ENCODE measurements around the gene PRKCE. TPM values are rescaled to one million over a fixed set of nuclear protein-coding genes. Genes with fewer than 3 reads are reported as not detected.

PRKCE gene
- total and polyA plus RNA-seq, 2 experiments from 2014 or later = 9.6 to 11.9 TPM

GRCh38 chr2:45629971-45630370 is 21.5 kb upstream of the PRKCE start:
- no peak for TF ChIP-seq EZH2phosphoT487 (IDR thresholded peaks at IDR 0.05; ENCODE audit: low read depth, severe bottlenecking, unreplicated experiment)
- TF ChIP-seq CTCF (IDR thresholded peaks at IDR 0.05; ENCODE audit: poor library complexity) = no peak
- TF ChIP-seq EZH2 (IDR thresholded peaks at IDR 0.05; ENCODE audit: borderline replicate concordance) = no peak
- WGBS (ENCODE audit: low lambda C conversion rate, missing lambda C conversion rate) = 95% methylated on average over 1 of the region's 1 CpG
- DNase-seq (ENCODE audit: low spot score) = no peak

GRCh38 chr2:45631319-45631718 is 20.2 kb upstream of the PRKCE start:
- Histone ChIP-seq H3K4me1 (ENCODE audit: insufficient read depth) (peaks cover 3% of the 10 kb centered on the region), H2AFZ (no peak overlapping the region), H3K9me2 (replicated peaks; ENCODE audit: insufficient read depth) (no peaks in the 10 kb centered on the region), H3K4me2 (no peak overlapping the region), H3K4me3 (no peak overlapping the region), H3K36me3 (replicated peaks; ENCODE audit: insufficient read depth, low read depth) (no peaks in the 10 kb centered on the region), H3K27ac (no peak overlapping the region), H4K20me1 (ENCODE audit: insufficient read depth, poor library complexity, severe bottlenecking) (no peaks in the 10 kb centered on the region), H3K9me3 (ENCODE audit: low read depth) (no peaks in the 10 kb centered on the region), H3K27me3 (peaks cover 3% of the 10 kb centered on the region), H3K79me2 (no peaks in the 10 kb centered on the region)
- no peak for TF ChIP-seq EZH2 (IDR thresholded peaks at IDR 0.05; ENCODE audit: borderline replicate concordance)
- no peak for DNase-seq (ENCODE audit: low spot score)
- WGBS (ENCODE audit: low lambda C conversion rate, missing lambda C conversion rate) = 88% methylated on average over 3 of the region's 3 CpGs

More at GRCh38 chr2:45629971-45630370, 21.5 kb upstream of the PRKCE start:
- no peaks in the 10 kb centered on the region for H3K79me2 ChIP-seq
- H3K36me3 ChIP-seq (replicated peaks; ENCODE audit: insufficient read depth, low read depth) = no peaks in the 10 kb centered on the region
- H3K4me3 ChIP-seq = no peak overlapping the region
- H3K27me3 ChIP-seq = peaks cover 3% of the 10 kb centered on the region
- H3K27ac ChIP-seq = no peak overlapping the region
- no peaks in the 10 kb centered on the region for H3K9me3 ChIP-seq (ENCODE audit: low read depth)
- H2AFZ ChIP-seq = no peak overlapping the region
- no peak overlapping the region for H3K4me2 ChIP-seq
- H3K4me1 ChIP-seq (ENCODE audit: insufficient read depth) = peaks cover 9% of the 10 kb centered on the region
- no peaks in the 10 kb centered on the region for H4K20me1 ChIP-seq (ENCODE audit: insufficient read depth, poor library complexity, severe bottlenecking)
- no peaks in the 10 kb centered on the region for H3K9me2 ChIP-seq (replicated peaks; ENCODE audit: insufficient read depth)

GRCh38 chr2:45631955-45632354 is 19.5 kb upstream of the PRKCE start:
- Histone ChIP-seq H3K9me2 (replicated peaks; ENCODE audit: insufficient read depth) (no peaks in the 10 kb centered on the region), H3K4me2 (no peak overlapping the region), H3K4me1 (ENCODE audit: insufficient read depth) (no peaks in the 10 kb centered on the region), H3K27me3 (peaks cover 3% of the 10 kb centered on the region), H3K27ac (no peak overlapping the region), H3K4me3 (no peak overlapping the region), H3K79me2 (no peaks in the 10 kb centered on the region), H3K9me3 (ENCODE audit: low read depth) (no peaks in the 10 kb centered on the region), H2AFZ (no peak overlapping the region), H4K20me1 (ENCODE audit: insufficient read depth, poor library complexity, severe bottlenecking) (no peaks in the 10 kb centered on the region), H3K36me3 (replicated peaks; ENCODE audit: insufficient read depth, low read depth) (no peaks in the 10 kb centered on the region)
- 72% methylated on average over 3 of the region's 3 CpGs for WGBS (ENCODE audit: low lambda C conversion rate, missing lambda C conversion rate)
- no peak for DNase-seq (ENCODE audit: low spot score)
- no peak for TF ChIP-seq EZH2phosphoT487 (IDR thresholded peaks at IDR 0.05; ENCODE audit: low read depth, severe bottlenecking, unreplicated experiment)
- no peak for TF ChIP-seq CTCF (IDR thresholded peaks at IDR 0.05; ENCODE audit: poor library complexity)
- TF ChIP-seq EZH2 (IDR thresholded peaks at IDR 0.05; ENCODE audit: borderline replicate concordance) = no peak

- TF ChIP-seq EZH2 (IDR thresholded peaks at IDR 0.05; ENCODE audit: borderline replicate concordance) (no peak), CTCF (IDR thresholded peaks at IDR 0.05; ENCODE audit: poor library complexity) (no peak), EZH2phosphoT487 (IDR thresholded peaks at IDR 0.05; ENCODE audit: low read depth, severe bottlenecking, unreplicated experiment) (no peak)
- WGBS (ENCODE audit: low lambda C conversion rate, missing lambda C conversion rate) = 87% methylated on average over 5 of the region's 5 CpGs
These were observed 17.3 kb upstream of the PRKCE start for GRCh38 chr2:45634223-45634622.

More at GRCh38 chr2:45634223-45634622, 17.3 kb upstream of the PRKCE start:
- no peaks in the 10 kb centered on the region for H3K9me2 ChIP-seq (replicated peaks; ENCODE audit: insufficient read depth)
- no peak overlapping the region for H2AFZ ChIP-seq
- no peak for DNase-seq (ENCODE audit: low spot score)
- no peak overlapping the region for H3K4me2 ChIP-seq
- no peak overlapping the region for H3K27ac ChIP-seq
- H3K79me2 ChIP-seq = no peaks in the 10 kb centered on the region
- peaks cover 5% of the 10 kb centered on the region for H3K27me3 ChIP-seq
- H3K36me3 ChIP-seq (replicated peaks; ENCODE audit: insufficient read depth, low read depth) = no peaks in the 10 kb centered on the region
- H3K4me3 ChIP-seq = no peak overlapping the region
- H3K4me1 ChIP-seq (ENCODE audit: insufficient read depth) = no peaks in the 10 kb centered on the region
- no peaks in the 10 kb centered on the region for H3K9me3 ChIP-seq (ENCODE audit: low read depth)
- H4K20me1 ChIP-seq (ENCODE audit: insufficient read depth, poor library complexity, severe bottlenecking) = no peaks in the 10 kb centered on the region
